GM13976 (cell line): ENCODE results near the gene NEMP2.

Source experiments
- DNase-seq: peaks from one replicate; pipeline ENCODE4 v3.0.0; 2012; ENCODE audit warnings: low spot score
- CTCF ChIP-seq: IDR thresholded peaks from 2 replicates; pipeline ENCODE4 v1.5.1; 2012; ENCODE audit warnings: borderline replicate concordance, mild to moderate bottlenecking; ENCODE audit not compliant: insufficient read depth; ENCODE audit errors: extremely low read depth, missing control alignments, control extremely low read depth
- in situ Hi-C: fragments of 300-500 bp; cut with MboI; formaldehyde crosslinking; loops from one replicate; pipeline ENCODE4 v1.12.0; 2022; ENCODE audit warnings: low sequenced_read_pairs, mixed read lengths, inconsistent platforms; ENCODE audit not compliant: unreplicated experiment

NEMP2 gene

GRCh38 chr2:190489475-190489874 lies 45.0 kb downstream of the NEMP2 start:
- in situ Hi-C loops = no loop called here
- no peak for DNase-seq
- no peak for TF ChIP-seq CTCF

- in situ Hi-C loops = no loop called here
- no peak for DNase-seq
- no peak for TF ChIP-seq CTCF
Measured at GRCh38 chr2:190488516-190489233, 45.8 kb downstream of the NEMP2 start.

GRCh38 chr2:190486037-190486623 lies 48.4 kb downstream of the NEMP2 start:
- TF ChIP-seq CTCF = no peak
- no peak for DNase-seq
- in situ Hi-C loops = no loop called here

GRCh38 chr2:190482451-190482850 lies 52.1 kb downstream of the NEMP2 start:
- no peak for TF ChIP-seq CTCF
- in situ Hi-C loops = no loop called here
- DNase-seq = no peak

- DNase-seq = no peak
- in situ Hi-C loops = no loop called here
- TF ChIP-seq CTCF = no peak
Measured at GRCh38 chr2:190481339-190481738, 53.2 kb downstream of the NEMP2 start.

GRCh38 chr2:190478572-190479195 lies 55.8 kb downstream of the NEMP2 start:
- in situ Hi-C loops = no loop called here
- TF ChIP-seq CTCF = no peak
- no peak for DNase-seq
